ENCODE results near the gene TFPT. TPM values are rescaled to one million over a fixed set of nuclear protein-coding genes. Genes with fewer than 3 reads are reported as not detected.
A peak's percentile ranks its signal among the peaks of the same experiment; 100 is the strongest.

Gene TFPT
- total RNA-seq, 1 donor from 2014 or later = 13.8 TPM

DNA sequence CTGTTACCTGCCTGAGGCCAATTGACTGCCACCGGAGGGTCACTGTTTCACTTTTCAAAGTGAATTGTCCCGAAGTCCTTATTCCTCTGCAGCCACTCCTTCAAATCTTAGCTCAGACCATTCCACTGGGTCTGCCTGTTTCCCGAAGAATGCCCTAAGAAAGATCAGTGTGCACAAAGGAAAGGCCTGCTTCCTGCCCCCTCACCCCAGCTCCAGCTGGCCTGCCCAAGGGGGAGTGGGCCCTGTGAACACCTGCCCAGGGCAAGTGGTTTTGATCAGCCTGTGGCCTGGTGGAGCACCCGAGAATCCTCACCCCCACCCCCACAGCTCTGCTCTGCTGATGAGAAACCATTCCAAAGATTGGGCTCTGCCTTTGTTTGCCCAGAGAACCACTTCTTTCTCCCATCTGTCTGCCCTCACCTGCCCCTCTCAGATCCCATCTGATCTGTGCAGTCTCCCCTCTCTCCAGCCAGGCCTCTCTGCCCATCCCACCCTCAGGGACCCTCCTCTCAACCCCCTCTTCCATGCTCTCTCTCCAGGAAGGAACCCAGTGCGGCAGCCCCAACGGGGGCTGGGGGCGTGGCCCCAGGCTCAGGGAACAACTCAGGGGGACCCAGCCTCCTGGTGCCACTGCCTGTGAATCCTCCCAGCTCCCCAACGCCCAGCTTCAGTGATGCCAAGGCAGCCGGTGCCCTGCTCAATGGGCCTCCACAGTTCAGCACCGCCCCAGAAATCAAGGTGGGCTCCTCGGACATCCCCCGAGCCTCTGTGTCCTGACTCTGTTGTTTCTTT, 33.8 kb upstream of the TFPT start:
- no peak for DNase-seq (ENCODE audit: low read depth)

DNA sequence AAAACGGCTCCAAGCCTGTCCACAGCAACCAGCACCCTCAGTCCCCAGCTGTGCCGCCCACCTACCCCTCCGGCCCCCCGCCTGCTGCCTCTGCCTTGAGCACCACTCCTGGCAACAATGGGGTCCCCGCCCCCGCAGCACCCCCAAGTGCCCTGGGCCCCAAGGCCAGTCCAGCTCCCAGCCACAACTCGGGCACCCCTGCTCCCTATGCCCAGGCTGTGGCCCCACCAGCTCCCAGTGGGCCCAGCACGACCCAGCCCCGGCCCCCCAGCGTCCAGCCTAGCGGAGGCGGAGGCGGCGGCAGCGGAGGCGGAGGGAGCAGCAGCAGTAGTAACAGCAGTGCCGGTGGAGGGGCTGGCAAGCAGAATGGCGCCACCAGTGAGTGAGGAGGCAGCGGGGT, 32.7 kb upstream of the TFPT start:
- no peak for DNase-seq (ENCODE audit: low read depth)

GRCh38 chr19:54147676-54148075, 32.2 kb upstream of the TFPT start:
- DNase-seq (ENCODE audit: low read depth) = no peak

GRCh38 chr19:54145541-54146158, 30.2 kb upstream of the TFPT start:
- no peak for DNase-seq (ENCODE audit: low read depth)

DNA sequence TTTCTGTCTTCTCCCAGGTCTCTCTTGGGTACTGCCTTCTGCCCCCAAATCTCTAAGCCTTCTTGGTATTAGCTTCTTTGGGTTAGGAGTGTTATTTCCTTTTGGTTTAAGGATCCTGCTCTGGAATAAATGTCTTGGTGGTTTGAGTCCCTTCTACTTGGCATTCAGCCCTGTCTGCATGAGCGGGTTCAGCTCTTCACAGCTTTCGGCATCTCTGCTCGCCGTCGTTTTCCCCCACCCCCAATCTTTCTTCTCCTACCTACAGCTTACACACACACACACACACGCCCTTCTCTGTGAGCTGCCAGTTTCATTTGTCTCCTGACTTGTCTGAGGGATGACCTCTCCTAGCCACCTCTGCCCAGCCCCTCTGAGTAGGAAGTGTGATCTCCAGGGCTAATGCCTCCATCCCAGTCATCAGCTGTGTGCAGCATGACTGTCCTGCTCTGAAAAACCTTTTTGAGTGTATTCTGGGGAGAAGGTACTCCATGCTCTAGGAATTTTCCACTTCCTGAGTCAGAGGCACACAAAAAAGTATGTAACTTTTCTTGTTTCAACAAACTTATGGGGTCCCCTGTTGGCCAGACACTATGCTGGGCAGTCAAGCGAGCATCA, 26.8 kb upstream of the TFPT start:
- DNase-seq (ENCODE audit: low read depth) = no peak

DNA sequence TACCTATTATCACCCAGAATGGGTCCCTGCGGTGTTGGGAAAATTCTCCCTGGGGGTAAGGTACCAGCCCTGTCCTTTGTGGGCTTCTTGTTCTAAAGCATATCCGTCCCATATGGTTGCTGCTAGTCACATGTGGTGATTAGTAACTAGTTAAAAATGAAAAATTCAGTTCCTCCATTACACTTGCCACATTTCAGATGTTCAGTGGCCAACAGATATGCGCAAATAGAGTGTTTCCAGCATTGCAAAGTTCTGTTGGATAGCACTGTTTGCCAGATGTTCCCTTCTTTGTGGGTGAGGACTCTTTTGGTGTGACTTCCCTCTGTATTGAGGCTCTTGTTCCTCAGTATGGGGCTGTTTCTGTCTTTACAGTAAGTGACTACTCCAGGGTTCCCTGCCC, 25.9 kb upstream of the TFPT start:
- DNase-seq (ENCODE audit: low read depth) = no peak

GRCh38 chr19:54138489-54139256, 23.2 kb upstream of the TFPT start:
- DNase-seq (ENCODE audit: low read depth) = no peak

GRCh38 chr19:54137699-54138488, 22.4 kb upstream of the TFPT start, which contains the start of gene CNOT3:
CNOT3 (plus strand) TSS chr19:54137762; CDS start chr19:54142979, 5,217 bp downstream.
- DNase-seq (ENCODE audit: low read depth) = no peak

GRCh38 chr19:54136864-54137698, 21.6 kb upstream of the TFPT start:
- peak; percentile 100 for DNase-seq (ENCODE audit: low read depth)

DNA sequence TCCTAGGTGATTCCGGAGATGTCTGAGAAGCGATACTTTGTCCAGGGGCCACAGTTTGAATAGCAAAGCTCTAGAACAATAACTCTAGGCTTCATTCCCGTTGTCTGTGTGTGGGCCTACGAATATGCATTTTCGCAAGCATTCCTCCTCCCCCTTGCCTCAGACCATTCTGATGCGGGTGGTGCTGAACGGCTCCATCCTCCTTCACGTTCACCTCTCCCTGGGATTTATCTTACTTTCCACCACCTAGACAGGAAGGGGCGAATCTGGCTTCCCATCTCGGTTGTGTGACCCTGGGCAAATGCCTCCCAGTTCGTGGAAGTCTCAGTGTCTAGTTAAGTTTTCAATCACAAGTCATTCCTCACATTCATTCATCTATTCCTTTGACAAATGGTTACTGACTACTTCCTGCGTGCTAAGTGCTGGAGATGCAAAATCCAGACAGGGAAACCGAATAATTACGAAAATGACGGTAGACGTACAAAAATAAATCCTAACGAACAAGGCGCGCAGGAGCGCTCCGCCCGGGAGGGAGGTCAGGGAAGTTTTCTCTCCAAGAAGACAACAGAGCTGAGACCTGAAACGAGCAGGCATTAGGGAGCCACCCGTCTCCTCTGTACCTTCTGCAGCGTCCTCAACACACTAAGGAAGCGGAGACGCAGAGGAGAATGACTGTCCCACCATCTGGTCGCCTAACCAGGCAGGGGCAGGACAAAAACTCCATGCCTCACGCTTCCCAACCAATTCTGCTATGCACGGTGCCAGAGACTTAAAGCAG, 20.8 kb upstream of the TFPT start:
- DNase-seq (ENCODE audit: low read depth) = no peak

- DNase-seq (ENCODE audit: low read depth) = no peak
These were observed 18.6 kb upstream of the TFPT start for GRCh38 chr19:54133957-54134590.

DNA sequence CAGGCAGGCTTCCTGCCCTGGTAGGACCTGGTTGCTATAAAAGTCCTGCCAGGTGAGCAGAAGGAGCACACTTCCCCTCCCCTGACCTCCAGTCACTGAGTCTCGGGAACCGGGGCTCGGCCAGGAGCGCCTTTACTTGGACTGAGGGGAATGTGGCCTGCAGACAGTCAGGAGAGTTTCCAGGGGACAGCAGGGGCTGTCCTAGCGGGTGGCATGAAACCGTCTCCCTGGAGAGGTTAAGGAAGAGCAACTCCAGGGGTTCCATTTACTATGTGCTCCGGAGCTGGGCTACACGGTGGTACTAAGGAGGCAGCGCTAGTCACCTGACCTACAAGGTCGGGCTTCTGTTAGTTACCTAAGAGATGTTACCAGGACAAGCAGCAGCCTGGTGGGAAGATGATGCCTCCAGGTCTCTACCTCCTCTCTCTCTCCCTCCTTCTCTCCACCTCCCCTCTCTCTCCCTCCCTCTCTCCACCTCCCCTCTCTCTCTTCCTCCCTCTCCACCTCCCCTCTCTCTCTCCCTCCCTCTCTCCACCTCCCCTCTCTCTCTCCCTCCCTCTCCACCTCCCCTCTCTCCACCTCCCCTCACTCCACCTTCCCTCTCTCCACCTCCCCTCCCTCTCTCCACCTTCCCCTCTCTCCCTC, 18.0 kb upstream of the TFPT start:
- DNase-seq (ENCODE audit: low read depth) = no peak

DNA sequence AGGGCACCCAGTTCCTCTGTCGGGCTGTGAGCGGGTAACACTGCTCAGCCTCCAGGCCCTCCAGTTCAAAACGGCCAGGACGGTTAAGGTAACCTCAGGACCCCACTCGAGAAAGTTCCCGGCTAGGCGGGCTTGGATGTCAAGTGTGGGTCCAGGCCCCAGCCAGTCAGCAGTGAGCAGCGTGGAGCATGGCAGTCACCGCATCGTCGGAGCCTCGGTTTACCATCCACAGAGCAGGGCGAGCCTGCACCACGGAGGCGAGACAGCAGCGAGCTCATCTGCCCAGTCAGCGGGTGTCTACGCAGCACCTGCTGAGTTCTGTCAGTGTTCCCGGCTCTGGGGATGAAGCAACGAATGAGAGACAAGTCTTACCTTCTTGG, 14.2 kb upstream of the TFPT start:
- DNase-seq (ENCODE audit: low read depth) = no peak

DNA sequence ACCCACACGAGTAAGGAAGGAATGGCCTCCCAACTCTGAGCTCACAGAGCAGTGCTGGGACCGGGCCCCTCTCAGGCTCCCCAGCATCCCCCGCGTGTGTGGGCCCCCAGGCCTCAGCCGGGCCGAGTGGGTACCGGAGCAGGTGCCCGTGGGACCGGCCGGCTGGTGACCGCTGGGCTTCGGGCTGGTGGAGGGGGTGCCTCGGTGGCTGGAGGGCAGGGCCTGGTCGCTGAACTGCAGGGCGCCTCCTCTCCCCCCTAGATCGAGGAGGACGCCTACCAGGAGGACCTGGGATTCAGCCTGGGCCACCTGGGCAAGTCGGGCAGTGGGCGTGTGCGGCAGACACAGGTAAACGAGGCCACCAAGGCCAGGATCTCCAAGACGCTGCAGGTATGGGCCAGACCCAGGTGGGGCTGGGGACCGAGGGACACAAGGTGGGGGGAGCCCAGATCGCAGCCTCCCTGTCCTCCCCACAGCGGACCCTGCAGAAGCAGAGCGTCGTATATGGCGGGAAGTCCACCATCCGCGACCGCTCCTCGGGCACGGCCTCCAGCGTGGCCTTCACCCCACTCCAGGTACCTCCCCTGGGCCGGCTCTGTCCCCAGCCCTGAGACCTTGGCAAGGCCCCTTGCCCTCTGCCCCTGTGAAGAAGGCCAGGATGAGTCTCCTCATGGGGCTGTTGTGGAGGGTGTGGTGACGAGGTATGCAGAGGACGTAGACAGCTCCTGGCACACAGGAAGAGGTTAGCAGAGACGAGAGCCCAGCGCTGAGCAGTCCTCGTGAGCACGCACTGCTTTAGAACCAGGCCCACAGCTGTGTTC, 13.5 kb upstream of the TFPT start:
- DNase-seq (ENCODE audit: low read depth) = no peak

DNA sequence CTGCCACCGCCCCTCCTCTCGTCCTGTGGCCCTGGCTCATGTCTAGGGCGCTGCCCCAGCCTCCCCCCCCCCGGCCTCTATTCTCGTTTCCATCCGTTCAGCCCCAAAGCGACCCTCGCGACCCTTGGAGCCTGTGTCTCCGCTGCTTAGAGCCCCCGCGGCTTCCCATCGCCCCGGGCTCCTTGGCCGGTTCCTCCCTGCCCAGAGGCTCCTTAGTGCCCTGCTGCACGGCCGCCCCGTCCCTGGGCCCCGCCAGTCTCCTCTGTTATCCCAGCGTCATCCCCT, 12.9 kb upstream of the TFPT start:
- DNase-seq (ENCODE audit: low read depth) = no peak

DNA sequence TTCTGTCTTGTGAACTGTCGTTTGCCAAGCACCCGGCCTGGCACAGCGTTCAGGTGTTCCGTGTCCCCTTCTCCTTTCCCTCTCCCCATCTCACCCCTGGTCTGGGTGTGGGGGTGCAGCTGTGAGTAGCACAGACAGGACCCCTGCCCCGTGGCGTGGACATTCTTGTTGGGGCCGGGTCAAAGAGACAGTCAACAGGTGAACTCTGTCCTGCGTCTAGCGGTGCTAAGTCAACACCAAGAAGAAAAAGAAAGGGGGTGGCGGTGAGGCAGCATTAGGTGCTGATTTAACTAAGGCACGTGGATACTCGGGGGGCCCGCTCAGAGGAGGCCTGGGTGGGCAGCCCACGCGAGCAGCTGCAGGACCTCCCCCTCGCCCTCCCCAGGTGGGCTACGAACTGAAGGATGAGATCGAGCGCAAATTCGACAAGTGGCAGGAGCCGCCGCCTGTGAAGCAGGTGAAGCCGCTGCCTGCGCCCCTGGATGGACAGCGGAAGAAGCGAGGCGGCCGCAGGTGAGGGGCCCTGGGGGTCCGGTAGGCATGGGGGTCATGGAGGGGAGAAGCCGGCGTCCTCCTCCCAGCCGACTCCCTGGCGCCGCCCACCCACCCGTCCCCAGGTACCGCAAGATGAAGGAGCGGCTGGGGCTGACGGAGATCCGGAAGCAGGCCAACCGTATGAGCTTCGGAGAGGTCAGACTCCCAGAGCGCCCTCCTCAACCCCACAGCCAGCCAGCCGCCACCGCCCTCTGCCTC, 12.4 kb upstream of the TFPT start:
- no peak for DNase-seq (ENCODE audit: low read depth)

GRCh38 chr19:54125713-54126112, 10.3 kb upstream of the TFPT start:
- DNase-seq (ENCODE audit: low read depth) = no peak

Data from renal cortical epithelial cell (primary cell).